Measurements from ENCODE around the gene SLC38A3.

SLC38A3 gene

GRCh38 chr3:50212502-50212901, 7.4 kb downstream of the SLC38A3 start:
- Histone ChIP-seq H2AFZ (ENCODE audit: low read length, unreplicated experiment) (no peak overlapping the region), H3K4me1 (ENCODE audit: control insufficient read depth, insufficient read depth, low read length, unreplicated experiment) (peaks cover 5% of the 10 kb centered on the region), H3K79me2 (ENCODE audit: control insufficient read depth, insufficient read depth, low read length, unreplicated experiment) (no peaks in the 10 kb centered on the region), H3K36me3 (ENCODE audit: insufficient read depth, low read length) (no peaks in the 10 kb centered on the region), H3K27ac (ENCODE audit: low read depth, low read length) (no peak overlapping the region), H3K27me3 (ENCODE audit: insufficient read depth, low read length) (no peaks in the 10 kb centered on the region), H3K4me3 (ENCODE audit: low read depth, low read length) (no peak overlapping the region)

DNA sequence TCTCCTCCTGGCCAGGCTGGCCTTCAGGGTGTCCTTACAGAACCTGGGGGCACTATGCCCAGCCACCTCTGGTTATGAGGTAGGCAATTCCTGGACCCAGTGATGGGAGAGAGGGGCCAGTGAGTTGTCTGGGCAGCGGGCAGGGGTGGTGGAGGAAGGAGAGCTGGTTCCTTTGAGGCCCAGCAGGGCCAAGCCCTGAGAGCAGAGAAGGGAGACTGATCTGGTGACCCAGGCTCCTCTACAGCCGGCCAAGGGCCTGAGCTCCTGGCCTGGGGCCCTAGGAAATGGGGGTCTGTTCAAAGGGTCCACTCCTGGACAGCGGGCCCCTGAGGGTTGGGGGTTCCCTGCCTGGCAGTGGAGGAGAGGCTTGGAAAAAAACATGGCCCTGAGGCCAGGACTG, 7.9 kb downstream of the SLC38A3 start:
- Histone ChIP-seq H3K4me1 (ENCODE audit: control insufficient read depth, insufficient read depth, low read length, unreplicated experiment) (peaks cover 5% of the 10 kb centered on the region), H2AFZ (ENCODE audit: low read length, unreplicated experiment) (no peak overlapping the region), H3K27me3 (ENCODE audit: insufficient read depth, low read length) (no peaks in the 10 kb centered on the region), H3K79me2 (ENCODE audit: control insufficient read depth, insufficient read depth, low read length, unreplicated experiment) (no peaks in the 10 kb centered on the region), H3K36me3 (ENCODE audit: insufficient read depth, low read length) (no peaks in the 10 kb centered on the region), H3K4me3 (ENCODE audit: low read depth, low read length) (no peak overlapping the region), H3K27ac (ENCODE audit: low read depth, low read length) (no peak overlapping the region)

GRCh38 chr3:50213373-50213772, 8.3 kb downstream of the SLC38A3 start:
- H3K79me2 ChIP-seq (ENCODE audit: control insufficient read depth, insufficient read depth, low read length, unreplicated experiment): no peaks in the 10 kb centered on the region
- no peak overlapping the region for H3K27ac ChIP-seq (ENCODE audit: low read depth, low read length)
- H2AFZ ChIP-seq (ENCODE audit: low read length, unreplicated experiment): no peak overlapping the region
- H3K4me1 ChIP-seq (ENCODE audit: control insufficient read depth, insufficient read depth, low read length, unreplicated experiment): peaks cover 5% of the 10 kb centered on the region
- H3K27me3 ChIP-seq (ENCODE audit: insufficient read depth, low read length): no peaks in the 10 kb centered on the region
- no peak overlapping the region for H3K4me3 ChIP-seq (ENCODE audit: low read depth, low read length)
- no peaks in the 10 kb centered on the region for H3K36me3 ChIP-seq (ENCODE audit: insufficient read depth, low read length)

DNA sequence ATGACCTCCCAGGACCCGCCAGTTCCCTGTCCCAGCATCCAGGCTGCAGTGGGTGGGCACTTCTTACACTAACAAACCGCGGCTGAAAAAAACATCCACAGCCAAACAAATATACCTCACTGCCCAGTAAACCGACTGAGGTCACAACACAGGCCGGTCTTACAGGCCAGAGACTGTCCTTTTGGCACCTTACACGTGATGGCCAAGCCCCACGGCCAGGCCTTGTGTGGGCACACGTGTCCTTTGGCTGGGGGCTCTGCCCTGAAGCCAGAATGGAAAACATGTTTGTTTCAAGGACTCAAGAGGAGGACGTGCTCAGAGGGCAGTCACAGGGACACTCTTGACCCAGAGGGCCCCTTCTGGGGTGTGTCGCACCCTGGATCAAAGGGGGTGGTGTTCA, 9.8 kb downstream of the SLC38A3 start:
- Histone ChIP-seq H3K27ac (ENCODE audit: low read depth, low read length) (no peak overlapping the region), H3K27me3 (ENCODE audit: insufficient read depth, low read length) (no peaks in the 10 kb centered on the region), H2AFZ (ENCODE audit: low read length, unreplicated experiment) (no peak overlapping the region), H3K36me3 (ENCODE audit: insufficient read depth, low read length) (no peaks in the 10 kb centered on the region), H3K4me3 (ENCODE audit: low read depth, low read length) (no peak overlapping the region), H3K4me1 (ENCODE audit: control insufficient read depth, insufficient read depth, low read length, unreplicated experiment) (peaks cover 5% of the 10 kb centered on the region), H3K79me2 (ENCODE audit: control insufficient read depth, insufficient read depth, low read length, unreplicated experiment) (no peaks in the 10 kb centered on the region)

DNA sequence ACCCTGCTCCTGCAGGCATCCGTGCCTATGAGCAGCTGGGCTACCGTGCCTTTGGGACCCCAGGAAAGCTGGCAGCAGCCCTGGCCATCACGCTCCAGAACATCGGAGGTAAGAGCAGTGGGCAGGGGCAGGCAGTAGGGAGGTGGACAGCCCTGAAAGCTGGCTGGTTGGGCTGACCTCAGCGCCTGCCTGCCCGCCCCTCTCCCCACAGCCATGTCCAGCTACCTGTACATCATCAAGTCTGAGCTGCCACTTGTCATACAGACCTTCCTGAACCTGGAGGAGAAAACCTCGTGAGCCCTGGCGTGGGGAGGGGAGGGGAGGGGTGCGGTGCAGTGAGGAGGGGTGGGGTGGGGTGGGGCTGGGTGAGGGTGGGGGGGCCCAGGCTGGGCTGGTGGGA, 10.5 kb downstream of the SLC38A3 start:
- H2AFZ ChIP-seq (ENCODE audit: low read length, unreplicated experiment): no peak overlapping the region
- H3K4me3 ChIP-seq (ENCODE audit: low read depth, low read length): no peak overlapping the region
- H3K4me1 ChIP-seq (ENCODE audit: control insufficient read depth, insufficient read depth, low read length, unreplicated experiment): peaks cover 5% of the 10 kb centered on the region
- H3K27me3 ChIP-seq (ENCODE audit: insufficient read depth, low read length): no peaks in the 10 kb centered on the region
- no peaks in the 10 kb centered on the region for H3K79me2 ChIP-seq (ENCODE audit: control insufficient read depth, insufficient read depth, low read length, unreplicated experiment)
- no peak overlapping the region for H3K27ac ChIP-seq (ENCODE audit: low read depth, low read length)
- H3K36me3 ChIP-seq (ENCODE audit: insufficient read depth, low read length): no peaks in the 10 kb centered on the region

DNA sequence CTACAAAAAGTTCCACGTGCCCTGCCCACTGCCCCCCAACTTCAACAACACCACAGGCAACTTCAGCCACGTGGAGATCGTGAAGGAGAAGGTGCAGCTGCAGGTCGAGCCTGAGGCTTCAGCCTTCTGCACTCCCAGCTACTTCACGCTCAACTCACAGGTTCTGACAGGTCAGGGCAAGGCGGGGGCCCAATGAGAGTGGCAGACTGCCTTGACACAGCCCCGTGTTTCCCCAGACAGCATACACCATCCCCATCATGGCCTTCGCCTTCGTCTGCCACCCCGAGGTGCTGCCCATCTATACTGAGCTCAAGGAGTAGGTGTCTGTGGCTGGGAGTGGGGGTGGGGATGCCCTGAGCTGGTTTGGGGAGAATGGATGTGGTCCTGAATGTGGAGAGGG, 12.6 kb downstream of the SLC38A3 start:
- H2AFZ ChIP-seq (ENCODE audit: low read length, unreplicated experiment): no peak overlapping the region
- H3K27me3 ChIP-seq (ENCODE audit: insufficient read depth, low read length): no peaks in the 10 kb centered on the region
- no peaks in the 10 kb centered on the region for H3K79me2 ChIP-seq (ENCODE audit: control insufficient read depth, insufficient read depth, low read length, unreplicated experiment)
- H3K4me1 ChIP-seq (ENCODE audit: control insufficient read depth, insufficient read depth, low read length, unreplicated experiment): no peaks in the 10 kb centered on the region
- no peak overlapping the region for H3K4me3 ChIP-seq (ENCODE audit: low read depth, low read length)
- H3K36me3 ChIP-seq (ENCODE audit: insufficient read depth, low read length): no peaks in the 10 kb centered on the region
- H3K27ac ChIP-seq (ENCODE audit: low read depth, low read length): no peak overlapping the region

- H3K27me3 ChIP-seq (ENCODE audit: insufficient read depth, low read length): no peaks in the 10 kb centered on the region
- no peaks in the 10 kb centered on the region for H3K79me2 ChIP-seq (ENCODE audit: control insufficient read depth, insufficient read depth, low read length, unreplicated experiment)
- H3K27ac ChIP-seq (ENCODE audit: low read depth, low read length): no peak overlapping the region
- H3K4me1 ChIP-seq (ENCODE audit: control insufficient read depth, insufficient read depth, low read length, unreplicated experiment): no peaks in the 10 kb centered on the region
- H3K4me3 ChIP-seq (ENCODE audit: low read depth, low read length): no peak overlapping the region
- H3K36me3 ChIP-seq (ENCODE audit: insufficient read depth, low read length): no peaks in the 10 kb centered on the region
- H2AFZ ChIP-seq (ENCODE audit: low read length, unreplicated experiment): no peak overlapping the region
Measured at GRCh38 chr3:50218448-50218847, 13.4 kb downstream of the SLC38A3 start.

DNA sequence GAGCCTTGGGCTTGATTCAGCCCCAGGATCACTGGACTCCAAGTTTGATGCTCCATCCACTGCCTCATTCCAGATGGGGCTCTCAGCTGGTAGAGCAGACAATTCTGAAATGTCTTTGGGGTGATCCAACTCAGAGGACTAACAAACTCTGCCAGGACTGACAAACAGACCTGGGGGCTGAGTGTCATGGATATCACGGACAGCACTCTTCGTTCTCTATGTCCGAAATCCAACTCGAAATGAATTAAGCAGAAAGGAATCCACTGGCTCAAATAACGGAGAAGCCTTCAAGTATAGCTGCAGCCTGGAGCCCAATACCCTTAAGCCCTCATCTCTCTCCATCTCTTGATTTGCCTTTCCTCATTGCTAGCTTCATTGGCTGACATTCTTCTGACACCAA, 14.2 kb downstream of the SLC38A3 start:
- H2AFZ ChIP-seq (ENCODE audit: low read length, unreplicated experiment): no peak overlapping the region
- H3K36me3 ChIP-seq (ENCODE audit: insufficient read depth, low read length): no peaks in the 10 kb centered on the region

GRCh38 chr3:50220109-50220508, 15.0 kb downstream of the SLC38A3 start:
- Histone ChIP-seq H3K79me2 (ENCODE audit: control insufficient read depth, insufficient read depth, low read length, unreplicated experiment) (no peaks in the 10 kb centered on the region), H3K36me3 (ENCODE audit: insufficient read depth, low read length) (no peaks in the 10 kb centered on the region), H3K4me3 (ENCODE audit: low read depth, low read length) (no peak overlapping the region), H3K27ac (ENCODE audit: low read depth, low read length) (no peak overlapping the region), H3K4me1 (ENCODE audit: control insufficient read depth, insufficient read depth, low read length, unreplicated experiment) (no peaks in the 10 kb centered on the region), H3K27me3 (ENCODE audit: insufficient read depth, low read length) (peaks cover 4% of the 10 kb centered on the region; the same call in 1 of the 2 replicates), H2AFZ (ENCODE audit: low read length, unreplicated experiment) (no peak overlapping the region)

More for the DNA sequence above, 14.2 kb downstream of the SLC38A3 start:
- Histone ChIP-seq H3K27me3 (ENCODE audit: insufficient read depth, low read length) (no peaks in the 10 kb centered on the region), H3K4me1 (ENCODE audit: control insufficient read depth, insufficient read depth, low read length, unreplicated experiment) (no peaks in the 10 kb centered on the region), H3K27ac (ENCODE audit: low read depth, low read length) (no peak overlapping the region), H3K4me3 (ENCODE audit: low read depth, low read length) (no peak overlapping the region), H3K79me2 (ENCODE audit: control insufficient read depth, insufficient read depth, low read length, unreplicated experiment) (no peaks in the 10 kb centered on the region)

DNA sequence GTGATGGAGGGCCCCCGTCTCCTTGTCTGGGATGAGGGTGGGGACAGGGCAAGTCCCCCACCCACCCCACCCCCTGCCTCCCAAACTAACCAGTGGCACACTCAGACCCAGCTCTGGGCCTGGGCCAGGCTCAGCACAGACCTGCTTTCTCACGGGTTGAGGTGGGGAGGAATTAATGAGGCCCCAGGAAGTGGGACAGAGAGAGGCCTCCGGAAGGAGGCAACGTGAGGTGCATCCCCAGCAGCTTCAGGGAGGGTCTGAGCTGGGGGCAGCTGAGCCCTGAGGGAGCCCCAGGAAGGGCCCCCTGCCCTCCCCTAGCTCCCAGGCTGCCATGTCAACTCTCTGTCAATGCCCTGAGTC, 16.0 kb downstream of the SLC38A3 start:
- Histone ChIP-seq H3K79me2 (ENCODE audit: control insufficient read depth, insufficient read depth, low read length, unreplicated experiment) (no peaks in the 10 kb centered on the region), H3K4me3 (ENCODE audit: low read depth, low read length) (no peak overlapping the region), H3K27me3 (ENCODE audit: insufficient read depth, low read length) (peaks cover 4% of the 10 kb centered on the region; the same call in 1 of the 2 replicates), H3K4me1 (ENCODE audit: control insufficient read depth, insufficient read depth, low read length, unreplicated experiment) (no peaks in the 10 kb centered on the region), H3K36me3 (ENCODE audit: insufficient read depth, low read length) (no peaks in the 10 kb centered on the region), H2AFZ (ENCODE audit: low read length, unreplicated experiment) (no peak overlapping the region), H3K27ac (ENCODE audit: low read depth, low read length) (no peak overlapping the region)

GRCh38 chr3:50221411-50222168, 16.5 kb downstream of the SLC38A3 start:
- H3K27ac ChIP-seq (ENCODE audit: low read depth, low read length): no peak overlapping the region
- peaks cover 4% of the 10 kb centered on the region; the same call in 1 of the 2 replicates for H3K27me3 ChIP-seq (ENCODE audit: insufficient read depth, low read length)

More at GRCh38 chr3:50221411-50222168, 16.5 kb downstream of the SLC38A3 start:
- H3K4me1 ChIP-seq (ENCODE audit: control insufficient read depth, insufficient read depth, low read length, unreplicated experiment): no peaks in the 10 kb centered on the region
- no peaks in the 10 kb centered on the region for H3K36me3 ChIP-seq (ENCODE audit: insufficient read depth, low read length)
- no peaks in the 10 kb centered on the region for H3K79me2 ChIP-seq (ENCODE audit: control insufficient read depth, insufficient read depth, low read length, unreplicated experiment)
- no peak overlapping the region for H3K4me3 ChIP-seq (ENCODE audit: low read depth, low read length)
- no peak overlapping the region for H2AFZ ChIP-seq (ENCODE audit: low read length, unreplicated experiment)
